HepG2 (cell line): ENCODE data around the gene CLEC10A. TPM values are rescaled to one million over a fixed set of nuclear protein-coding genes. Genes with fewer than 3 reads are reported as not detected.

Source experiments
- ATAC-seq: fragments of 200-7000 bp; cut with Tn5 transposase; 3 replicates; pipeline ENCODE4 v1.9.1; 2020; ENCODE audit warnings: mild to moderate bottlenecking, moderate library complexity
- BruUV-seq: library from RNA; stranded (reverse); fragments of 400-500 nt; replicated peaks from 2 replicates; lab custom pipeline; 2021; lab: Mats Ljungman, UMichigan
- CTCF ChIA-PET: fragments of 300-600 bp; formaldehyde crosslinking; extraction: SDS; loops from one replicate; lab custom pipeline; 2021; ENCODE audit warnings: low total read pairs, inconsistent platforms, low intra/inter-chr PET ratio; lab: Yijun Ruan, JAX
- POLR2A ChIA-PET: fragments of 350-600 bp; sonication (Branson Sonifier 250); formaldehyde crosslinking; loops from one replicate; lab custom pipeline; 2020; ENCODE audit warnings: antibody characterized with exemption, inconsistent platforms; lab: Yijun Ruan, JAX
- DNase-seq: peaks from one replicate; pipeline ENCODE4 v3.0.0-alpha.2; 2015; ENCODE audit warnings: low spot score
- FAIRE-seq: peaks from 3 replicates; lab custom pipeline; 2011; peaks lifted over from hg19 to GRCh38; lab: Jason Lieb, UNC
- H2AFZ ChIP-seq: one replicate; pipeline ENCODE4 v1.6.1; 2011; ENCODE audit warnings: low read length, inconsistent platforms
- H3K27ac ChIP-seq: fragments of 300-600 bp; 3 replicates; pipeline ENCODE4 v1.8.0; 2011; ENCODE audit warnings: mixed run types, mild to moderate bottlenecking, mixed read lengths, low read length, inconsistent platforms; ENCODE audit not compliant: insufficient read depth; ENCODE audit errors: extremely low read length
- H3K27me3 ChIP-seq, 2 experiments: fragments of 200-600 bp in 1 of 2; 2 replicates in 1 of 2; 3 replicates in 1 of 2; pipeline versions ENCODE4 v1.6.0 to v1.8.0; 2011; ENCODE audit warnings: low read length in 2 of 2, mild to moderate bottlenecking in 2 of 2, moderate library complexity in 2 of 2, inconsistent platforms in 1 of 2; ENCODE audit not compliant: insufficient read depth in 2 of 2, control insufficient read depth in 1 of 2
- H3K36me3 ChIP-seq, 2 experiments: fragments of 200-600 bp in 1 of 2; replicated peaks in 1 of 2; 2 replicates in 1 of 2; 3 replicates in 1 of 2; pipeline versions ENCODE4 v1.5.1 to v1.8.0; 2011; ENCODE audit warnings: low read length in 2 of 2, inconsistent platforms in 1 of 2; ENCODE audit not compliant: insufficient read depth in 2 of 2, control insufficient read depth in 1 of 2
- H3K4me1 ChIP-seq: 2 replicates; pipeline ENCODE4 v1.5.1; 2012; ENCODE audit warnings: low read length, inconsistent platforms; ENCODE audit not compliant: insufficient read depth
- H3K4me2 ChIP-seq: 2 replicates; pipeline ENCODE4 v1.6.0; 2011; ENCODE audit warnings: low read depth, low read length, inconsistent platforms
- H3K4me3 ChIP-seq, 3 experiments: fragments of 200-600 bp in 1 of 3; sonication (generic), shearing (Covaris generic) in 1 of 3; replicated peaks in 1 of 3; 2 replicates each; pipeline ENCODE4 v1.5.1; 2011 to 2016; ENCODE audit warnings: low read length in 3 of 3, inconsistent platforms in 2 of 3, low read depth in 2 of 3, mild to moderate bottlenecking in 2 of 3, control low read depth in 1 of 3, mixed read lengths in 1 of 3; ENCODE audit not compliant: insufficient read depth in 1 of 3
- H3K79me2 ChIP-seq: one replicate; pipeline ENCODE4 v1.6.1; 2011; ENCODE audit warnings: low read length, inconsistent platforms; ENCODE audit not compliant: insufficient read depth
- H3K9ac ChIP-seq: 2 replicates; pipeline ENCODE4 v1.6.0; 2011; ENCODE audit warnings: mild to moderate bottlenecking, low read depth, low read length, inconsistent platforms; ENCODE audit not compliant: insufficient read depth
- H3K9me3 ChIP-seq: 2 replicates; pipeline ENCODE4 v1.5.1; 2012; ENCODE audit warnings: mild to moderate bottlenecking, low read length
- H4K20me1 ChIP-seq: 2 replicates; pipeline ENCODE4 v1.6.0; 2011; ENCODE audit warnings: inconsistent platforms, mild to moderate bottlenecking, low read length, moderate library complexity; ENCODE audit not compliant: insufficient read depth
- BRCA1 ChIP-seq: sonication (generic); formaldehyde crosslinking; IDR thresholded peaks from 2 replicates; pipeline ENCODE4 v1.4.0; 2020; ENCODE audit warnings: missing genetic modification reagents
- MAFF ChIP-seq: IDR thresholded peaks from 2 replicates; pipeline ENCODE4 v1.6.1; 2011; ENCODE audit warnings: low read depth, low read length, improper control_type of control experiment
- MAFK ChIP-seq, 2 experiments: IDR thresholded peaks in 1 of 2; conservative IDR thresholded peaks in 1 of 2; 2 replicates each; pipeline ENCODE4 v1.6.1; 2011; ENCODE audit warnings: improper control_type of control experiment in 2 of 2, low read length in 2 of 2
- NFIB ChIP-seq: sonication (generic); formaldehyde crosslinking; IDR thresholded peaks from 2 replicates; pipeline ENCODE4 v1.9.0; 2021; ENCODE audit warnings: missing genetic modification reagents, mild to moderate bottlenecking, borderline replicate concordance
- NR2F6 ChIP-seq, 2 experiments: IDR thresholded peaks; 2 replicates each; pipeline ENCODE4 v1.6.1; 2016; ENCODE audit warnings: antibody characterized with exemption in 1 of 2, mild to moderate bottlenecking in 1 of 2
- ZBTB43 ChIP-seq: sonication (generic); formaldehyde crosslinking; conservative IDR thresholded peaks from 2 replicates; pipeline ENCODE4 v1.4.0; 2020; ENCODE audit warnings: missing genetic modification reagents
- ZNF441 ChIP-seq: sonication (generic); formaldehyde crosslinking; IDR thresholded peaks from 2 replicates; pipeline ENCODE4 v1.7.0; 2021; ENCODE audit warnings: missing genetic modification reagents, borderline replicate concordance
- ZNF607 ChIP-seq: sonication (generic); formaldehyde crosslinking; IDR thresholded peaks from 2 replicates; pipeline ENCODE4 v1.5.1; 2020; ENCODE audit warnings: missing genetic modification reagents, mild to moderate bottlenecking, borderline replicate concordance
- ZNF614 ChIP-seq: IDR thresholded peaks from 2 replicates; pipeline ENCODE4 v1.6.1; 2018; ENCODE audit warnings: missing biosample characterization, missing genetic modification reagents, inconsistent platforms, borderline replicate concordance
- WGBS: methylation state at CpG from one replicate; pipeline ENCODE4 v1.1.6; 2017; ENCODE audit warnings: low lambda C conversion rate; 5-methylcytosine and 5-hydroxymethylcytosine counted together
- in situ Hi-C: cut with HindIII; loops from 2 replicates; pipeline ENCODE4 v1.10.0; 2017; ENCODE audit warnings: low pct_unique_long_range_greater_than_20kb; ENCODE audit not compliant: extremely low pct_ligation_motif_present
- intact Hi-C: fragments of 100-400 bp; cut with micrococcal nuclease; formaldehyde crosslinking; loops from one replicate; pipeline ENCODE4 v1.10.0; 2022; ENCODE audit not compliant: unreplicated experiment
- polyA plus RNA-seq, 8 experiments: library from polyadenylated mRNA; depleted of rRNA in 3 of 8; stranded (reverse) in 7 of 8; unstranded in 1 of 8; fragments of >200 nt; fragmentation: Illumina TruSeq in 4 of 8; extraction: Trizol in 4 of 8; gene quantifications; 2 replicates each; pipeline versions ENCODE4 v1.2.1 to v1.2.3, GENCODE V29; 2011 to 2016; ENCODE audit warnings: low read depth in 4 of 8, missing spikeins in 1 of 8, mixed read lengths in 1 of 8; ENCODE audit not compliant: insufficient read depth in 1 of 8
- total RNA-seq, 5 experiments: library from RNA; depleted of rRNA; stranded (reverse); fragments of >200 nt; fragmentation: Illumina TruSeq; extraction: Trizol; gene quantifications; 2 replicates each; pipeline ENCODE4 v1.2.3, GENCODE V29; 2016; ENCODE audit warnings: low read depth in 1 of 5
- TF ChIP-seq, protein P1 (sequence below): sonication (generic); formaldehyde crosslinking; IDR thresholded peaks from 2 replicates; pipeline ENCODE4; 2020; ENCODE audit warnings: missing genetic modification reagents, mild to moderate bottlenecking, borderline replicate concordance

Gene CLEC10A
- total and polyA plus RNA-seq, 2 of the 13 experiments (the other 11 are each of a cell fraction or from before 2014, with no cell fraction given), result 0.33 TPM; not detected in 1

DNA sequence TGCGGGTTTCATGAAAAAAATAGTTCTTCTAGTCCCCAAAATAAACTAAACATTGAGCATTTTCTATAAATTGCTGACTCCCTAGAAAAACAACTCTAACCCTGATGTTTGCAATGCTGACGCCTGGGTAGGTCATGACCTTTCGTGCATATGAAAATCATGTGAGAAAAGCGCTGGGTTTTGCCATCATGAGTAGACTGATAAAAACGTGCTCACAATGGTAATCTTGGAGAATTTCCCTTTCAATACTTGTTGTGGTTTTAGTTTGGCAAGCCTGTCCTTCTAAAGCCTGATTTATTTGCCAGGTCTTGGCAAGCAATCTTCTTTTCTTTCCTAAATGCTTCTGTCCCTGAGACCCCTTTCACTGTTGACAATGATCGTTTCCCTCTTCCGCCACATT, 4.0 kb upstream of the CLEC10A start:
- no peak overlapping the region for H3K4me2 ChIP-seq
- ChIA-PET POLR2A (interaction anchor here (1.5 kb wide), 1 partner anchor 16 kb away, joined by 3 read pairs; no protein-coding TSS in a partner anchor), CTCF (no interaction called here)
- BruUV-seq, result no TSS peak
- H4K20me1 ChIP-seq, result no peaks in the 10 kb centered on the region
- DNase-seq (no peak), ATAC-seq (no peak), FAIRE-seq (no peak)
- no peak overlapping the region for H3K27ac ChIP-seq
- no peak overlapping the region for H2AFZ ChIP-seq
- H3K27me3 ChIP-seq, result no peaks in the 10 kb centered on the region
- in situ Hi-C loops, result no loop called here
- no peak for TF ChIP-seq ZBTB43 (CRISPR knock-in tag)
- no peak for TF ChIP-seq ZNF614 (CRISPR knock-in tag)
- TF ChIP-seq MAFF, result peak; percentile 74; the same call in 1 of the 2 replicates
- TF ChIP-seq ZNF441 (CRISPR knock-in tag), result no peak
- no peak for TF ChIP-seq BRCA1 (CRISPR knock-in tag)
- TF ChIP-seq NR2F6 (IDR thresholded peaks at IDR 0.05), result 0 out of 2 replicates have a peak, but pooled peaks have one; percentile 28
- TF ChIP-seq NR2F6 (CRISPR knock-in tag; IDR thresholded peaks at IDR 0.05), result no peak
- TF ChIP-seq ZNF607, result no peak
- peak; percentile 63 to 79 for TF ChIP-seq MAFK (conservative IDR thresholded peaks at IDR 0.05 in 1 of 2, IDR thresholded peaks at IDR 0.05 in 1 of 2; ENCODE audit: low read length in 2 of 2)
- TF ChIP-seq, protein P1, sequence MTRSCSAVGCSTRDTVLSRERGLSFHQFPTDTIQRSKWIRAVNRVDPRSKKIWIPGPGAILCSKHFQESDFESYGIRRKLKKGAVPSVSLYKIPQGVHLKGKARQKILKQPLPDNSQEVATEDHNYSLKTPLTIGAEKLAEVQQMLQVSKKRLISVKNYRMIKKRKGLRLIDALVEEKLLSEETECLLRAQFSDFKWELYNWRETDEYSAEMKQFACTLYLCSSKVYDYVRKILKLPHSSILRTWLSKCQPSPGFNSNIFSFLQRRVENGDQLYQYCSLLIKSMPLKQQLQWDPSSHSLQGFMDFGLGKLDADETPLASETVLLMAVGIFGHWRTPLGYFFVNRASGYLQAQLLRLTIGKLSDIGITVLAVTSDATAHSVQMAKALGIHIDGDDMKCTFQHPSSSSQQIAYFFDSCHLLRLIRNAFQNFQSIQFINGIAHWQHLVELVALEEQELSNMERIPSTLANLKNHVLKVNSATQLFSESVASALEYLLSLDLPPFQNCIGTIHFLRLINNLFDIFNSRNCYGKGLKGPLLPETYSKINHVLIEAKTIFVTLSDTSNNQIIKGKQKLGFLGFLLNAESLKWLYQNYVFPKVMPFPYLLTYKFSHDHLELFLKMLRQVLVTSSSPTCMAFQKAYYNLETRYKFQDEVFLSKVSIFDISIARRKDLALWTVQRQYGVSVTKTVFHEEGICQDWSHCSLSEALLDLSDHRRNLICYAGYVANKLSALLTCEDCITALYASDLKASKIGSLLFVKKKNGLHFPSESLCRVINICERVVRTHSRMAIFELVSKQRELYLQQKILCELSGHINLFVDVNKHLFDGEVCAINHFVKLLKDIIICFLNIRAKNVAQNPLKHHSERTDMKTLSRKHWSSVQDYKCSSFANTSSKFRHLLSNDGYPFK (CRISPR knock-in tag), result no peak
- no peak for TF ChIP-seq NFIB (CRISPR knock-in tag)
- 58% methylated on average over 7 of the region's 7 CpGs for WGBS
- H3K4me1 ChIP-seq, result peaks cover 36% of the 10 kb centered on the region
- H3K9ac ChIP-seq, result no peak overlapping the region
- H3K4me3 ChIP-seq, result no peak overlapping the region
- H3K9me3 ChIP-seq, result no peaks in the 10 kb centered on the region
- H3K36me3 ChIP-seq, result no peaks in the 10 kb centered on the region
- no peaks in the 10 kb centered on the region for H3K79me2 ChIP-seq
- intact Hi-C loops, result no loop called here
